Thyroid gland (tissue), 4 donors: ENCODE data around the gene MYO1D. TPM values are rescaled to one million over a fixed set of nuclear protein-coding genes. Genes with fewer than 3 reads are reported as not detected.

Experiments used
- DNase-seq, 2 donors: peaks; one replicate each; pipeline ENCODE4 v3.0.0-alpha.2; 2019
- H3K27ac ChIP-seq, 3 donors: fragments of 200-600 bp; sonication (generic); 1 replicate in 2 of 3; 2 replicates in 1 of 3; pipeline ENCODE4 v1.5.1; 2016 to 2019; ENCODE audit warnings: mild to moderate bottlenecking in 1 of 3, moderate library complexity in 1 of 3
- H3K27me3 ChIP-seq: fragments of 200-600 bp; sonication (generic); one replicate; pipeline ENCODE4 v1.5.1; 2019
- H3K36me3 ChIP-seq, 2 donors: fragments of 200-600 bp; sonication (generic); one replicate each; pipeline ENCODE4 v1.5.1; 2016 to 2019
- H3K4me1 ChIP-seq, 2 donors: fragments of 200-600 bp; sonication (generic); one replicate each; pipeline ENCODE4 v1.5.1; 2017 to 2019
- H3K4me3 ChIP-seq, 3 donors: fragments of 200-600 bp; sonication (generic); replicated peaks in 1 of 3; 1 replicate in 2 of 3; 2 replicates in 1 of 3; pipeline ENCODE4 v1.5.1; 2016; ENCODE audit warnings: mild to moderate bottlenecking in 1 of 3
- H3K9me3 ChIP-seq: fragments of 200-600 bp; sonication (generic); one replicate; pipeline ENCODE4 v1.5.1; 2017
- POLR2A ChIP-seq, 2 donors: fragments of 450-650 bp; IDR thresholded peaks; one replicate each; pipeline ENCODE4 v1.6.1; 2017; ENCODE audit warnings: antibody characterized with exemption in 2 of 2, mild to moderate bottlenecking in 2 of 2, moderate library complexity in 1 of 2
- WGBS, 2 donors: methylation state at CpG; one replicate each; pipeline ENCODE4 v1.1.5; 2017; 5-methylcytosine and 5-hydroxymethylcytosine counted together
- intact Hi-C: fragments of 100-400 bp; cut with DNase I; formaldehyde crosslinking; loops from one replicate; pipeline ENCODE4 v1.15.1; 2023
- total RNA-seq, 4 donors: library from RNA; depleted of rRNA; stranded (reverse); fragments of >200 nt; gene quantifications; one replicate each; pipeline ENCODE4 v1.2.3, GENCODE V29; 2016
- TF ChIP-seq, protein P1 (sequence below), 6 experiments: fragments of 200-600 bp in 3 of 6; fragments of 450-650 bp in 3 of 6; sonication (generic) in 3 of 6; IDR thresholded peaks; one replicate each; pipeline ENCODE4 v1.5.1; 2016 to 2019; ENCODE audit warnings: antibody characterized with exemption in 6 of 6, mild to moderate bottlenecking in 2 of 6, inconsistent platforms in 1 of 6, moderate library complexity in 1 of 6

Gene MYO1D
- total RNA-seq, 4 donors from 2014 or later: 91.9 to 143 (median 97.8) TPM

DNA sequence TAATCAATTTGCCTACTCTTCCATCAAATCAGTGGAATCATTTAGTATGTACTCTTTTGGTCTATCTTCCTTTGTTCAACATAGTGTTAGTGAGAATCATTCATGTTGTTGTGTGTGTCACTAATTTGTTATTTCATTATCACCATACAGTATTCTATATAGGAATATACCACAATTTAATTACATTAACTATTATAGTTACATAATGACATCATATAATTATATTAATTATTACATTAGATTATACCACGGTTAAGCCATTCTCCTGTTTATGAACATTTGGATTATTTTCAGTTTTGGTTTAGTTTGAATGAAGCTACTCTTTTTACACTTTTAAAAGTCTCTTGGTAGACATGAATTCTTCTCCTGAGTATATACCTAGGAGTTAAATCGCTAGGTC, 40.4 kb downstream of the MYO1D start:
- WGBS, 2 donors: 95 to 98% methylated on average over 2 of the region's 2 CpGs
- H3K9me3 ChIP-seq: no peaks in the 10 kb centered on the region
- H3K4me1 ChIP-seq: peaks cover 22% of the 10 kb centered on the region in 2 donors
- no peaks in the 10 kb centered on the region for H3K27me3 ChIP-seq
- no peak overlapping the region for H3K4me3 ChIP-seq
- no peak for DNase-seq
- intact Hi-C loops: no loop called here
- no peaks in the 10 kb centered on the region for H3K36me3 ChIP-seq
- peak overlapping the region in 1 of 3 donors; percentile 82 for H3K27ac ChIP-seq
- TF ChIP-seq POLR2A (IDR thresholded peaks at IDR 0.05): no peak
- TF ChIP-seq, protein P1, sequence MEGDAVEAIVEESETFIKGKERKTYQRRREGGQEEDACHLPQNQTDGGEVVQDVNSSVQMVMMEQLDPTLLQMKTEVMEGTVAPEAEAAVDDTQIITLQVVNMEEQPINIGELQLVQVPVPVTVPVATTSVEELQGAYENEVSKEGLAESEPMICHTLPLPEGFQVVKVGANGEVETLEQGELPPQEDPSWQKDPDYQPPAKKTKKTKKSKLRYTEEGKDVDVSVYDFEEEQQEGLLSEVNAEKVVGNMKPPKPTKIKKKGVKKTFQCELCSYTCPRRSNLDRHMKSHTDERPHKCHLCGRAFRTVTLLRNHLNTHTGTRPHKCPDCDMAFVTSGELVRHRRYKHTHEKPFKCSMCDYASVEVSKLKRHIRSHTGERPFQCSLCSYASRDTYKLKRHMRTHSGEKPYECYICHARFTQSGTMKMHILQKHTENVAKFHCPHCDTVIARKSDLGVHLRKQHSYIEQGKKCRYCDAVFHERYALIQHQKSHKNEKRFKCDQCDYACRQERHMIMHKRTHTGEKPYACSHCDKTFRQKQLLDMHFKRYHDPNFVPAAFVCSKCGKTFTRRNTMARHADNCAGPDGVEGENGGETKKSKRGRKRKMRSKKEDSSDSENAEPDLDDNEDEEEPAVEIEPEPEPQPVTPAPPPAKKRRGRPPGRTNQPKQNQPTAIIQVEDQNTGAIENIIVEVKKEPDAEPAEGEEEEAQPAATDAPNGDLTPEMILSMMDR (IDR thresholded peaks at IDR 0.05): no peak

DNA sequence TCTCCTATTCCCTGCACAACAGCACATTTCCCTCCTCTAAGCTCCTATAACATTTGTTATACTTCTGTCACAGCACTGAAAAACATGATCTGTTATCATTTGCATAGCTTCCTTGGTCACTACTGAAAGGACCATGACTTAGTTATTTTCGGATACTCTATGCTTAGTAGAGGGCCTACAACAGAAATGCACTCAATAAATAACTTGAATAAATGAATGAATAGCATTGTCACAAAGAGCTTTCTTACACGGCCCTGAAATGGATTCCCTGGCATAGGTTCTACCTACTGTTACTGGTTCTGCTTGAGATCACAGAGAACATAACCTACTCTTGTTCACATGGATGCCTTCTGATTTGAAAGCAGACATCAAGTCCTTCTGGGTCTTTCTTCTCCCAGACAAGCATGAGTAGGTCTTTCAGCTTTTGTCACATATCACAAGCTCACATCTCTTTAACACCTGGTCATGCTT, 41.6 kb downstream of the MYO1D start:
- Histone ChIP-seq H3K4me1 (peaks cover 22 to 24% of the 10 kb centered on the region in 2 donors), H3K27ac (peak overlapping the region; percentile 59 to 87 (median 82)), H3K36me3 (no peaks in the 10 kb centered on the region), H3K4me3 (no peak overlapping the region), H3K9me3 (no peaks in the 10 kb centered on the region), H3K27me3 (no peaks in the 10 kb centered on the region)
- TF ChIP-seq, protein P1 (IDR thresholded peaks at IDR 0.05): no peak
- no peak for TF ChIP-seq POLR2A (IDR thresholded peaks at IDR 0.05)
- 41 to 44% methylated on average over 2 of the region's 2 CpGs for WGBS, 2 donors
- no peak for DNase-seq
- intact Hi-C loops: no loop called here

DNA sequence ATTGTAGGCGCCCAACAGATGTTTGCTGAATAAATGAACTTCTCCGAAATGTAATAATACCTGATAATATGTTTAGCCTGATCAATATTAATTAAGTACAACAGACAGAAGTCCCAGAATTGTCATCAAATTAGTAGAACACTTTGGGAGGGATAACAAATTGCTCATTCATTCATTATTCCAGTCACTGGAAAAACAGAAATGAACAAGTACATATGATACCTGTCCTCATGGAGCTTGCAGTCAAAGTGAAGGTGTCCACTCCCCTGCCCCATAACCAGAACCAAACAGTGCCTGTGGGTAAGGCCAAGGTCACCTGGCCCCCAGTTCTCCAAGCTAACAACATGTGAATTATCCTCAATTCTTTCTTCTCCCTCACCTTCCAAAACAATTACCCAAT, 42.8 kb downstream of the MYO1D start:
- TF ChIP-seq, protein P1 (IDR thresholded peaks at IDR 0.05): no peak
- TF ChIP-seq POLR2A (IDR thresholded peaks at IDR 0.05): no peak
- H3K4me1 ChIP-seq: peaks cover 22 to 31% of the 10 kb centered on the region in 2 donors
- WGBS, 2 donors: 98 to 99% methylated on average over 2 of the region's 2 CpGs
- H3K4me3 ChIP-seq: no peak overlapping the region
- intact Hi-C loops: no loop called here
- no peak for DNase-seq
- H3K9me3 ChIP-seq: no peaks in the 10 kb centered on the region
- no peaks in the 10 kb centered on the region for H3K27me3 ChIP-seq
- H3K27ac ChIP-seq: peak overlapping the region in 2 of 3 donors; percentile 59 to 82
- no peaks in the 10 kb centered on the region for H3K36me3 ChIP-seq

DNA sequence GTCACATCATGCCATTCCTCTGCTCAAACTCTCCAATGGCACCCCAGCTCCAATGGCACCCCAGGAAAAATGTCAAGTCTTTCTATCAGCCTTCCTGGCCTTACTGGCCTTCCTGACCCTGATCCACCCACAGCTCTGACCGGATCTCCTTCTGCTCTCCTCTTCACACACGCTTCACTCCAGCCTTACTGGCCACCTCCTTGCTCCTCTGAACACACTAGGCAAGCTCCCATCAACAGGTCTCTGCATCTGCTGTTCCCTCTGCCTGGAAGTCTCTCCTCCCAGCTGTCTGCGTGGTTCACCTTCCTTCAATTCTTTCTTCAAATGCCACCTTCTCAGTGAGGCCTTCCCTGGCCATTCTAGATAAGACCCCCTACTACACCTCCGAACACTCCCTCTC, 43.4 kb downstream of the MYO1D start:
- 94 to 98% methylated on average over 4 of the region's 4 CpGs for WGBS, 2 donors
- H3K4me3 ChIP-seq: no peak overlapping the region
- H3K36me3 ChIP-seq: no peaks in the 10 kb centered on the region
- no peaks in the 10 kb centered on the region for H3K9me3 ChIP-seq
- TF ChIP-seq, protein P1 (IDR thresholded peaks at IDR 0.05): no peak
- TF ChIP-seq POLR2A (IDR thresholded peaks at IDR 0.05): no peak
- H3K27ac ChIP-seq: no peak overlapping the region
- intact Hi-C loops: no loop called here
- peaks cover 27 to 34% of the 10 kb centered on the region in 2 donors for H3K4me1 ChIP-seq
- H3K27me3 ChIP-seq: no peaks in the 10 kb centered on the region
- no peak for DNase-seq

DNA sequence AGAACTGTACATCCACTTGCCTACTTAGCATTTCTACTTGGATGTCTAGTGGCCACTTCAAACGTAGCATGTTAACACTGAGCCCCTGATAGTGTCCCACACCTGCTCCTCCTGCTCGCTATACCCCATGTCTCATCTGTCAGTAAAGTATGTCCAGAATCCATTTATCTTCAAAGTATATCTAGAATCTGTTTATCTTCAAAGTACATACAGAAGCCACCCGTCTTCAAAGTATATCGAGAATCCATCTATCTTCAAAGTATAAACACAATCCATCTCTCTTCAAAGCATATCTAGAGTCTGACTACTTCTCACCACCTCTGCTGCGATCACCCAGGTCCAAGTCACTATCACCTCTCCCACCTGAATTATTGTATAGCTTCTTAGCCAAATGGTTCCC, 43.8 kb downstream of the MYO1D start:
- intact Hi-C loops: no loop called here
- no peaks in the 10 kb centered on the region for H3K36me3 ChIP-seq
- TF ChIP-seq, protein P1 (IDR thresholded peaks at IDR 0.05): no peak
- TF ChIP-seq POLR2A (IDR thresholded peaks at IDR 0.05): no peak
- no peak overlapping the region for H3K27ac ChIP-seq
- no peaks in the 10 kb centered on the region for H3K27me3 ChIP-seq
- no peaks in the 10 kb centered on the region for H3K9me3 ChIP-seq
- H3K4me1 ChIP-seq: peaks cover 28 to 39% of the 10 kb centered on the region in 2 donors
- DNase-seq: no peak
- no peak overlapping the region for H3K4me3 ChIP-seq
- 93% methylated on average over 5 of the region's 5 CpGs for WGBS, 2 donors
